BE2C (cell line): ENCODE data around the gene REV1.
"Not testable (repeated sequence)": the region's sequence is repeated elsewhere in the genome, so short reads cannot be mapped to it uniquely, and the experiment has no call there.

Source experiments
- DNase-seq: peaks from one replicate; pipeline ENCODE4 v3.0.0-alpha.2; 2020
- H3K27me3 ChIP-seq: fragments of 250-450 bp; sonication (Bioruptor Pico); 2 replicates; pipeline ENCODE4 v1.5.1; 2020; ENCODE audit warnings: mild to moderate bottlenecking
- H3K36me3 ChIP-seq: fragments of 250-450 bp; sonication (Bioruptor Pico); 2 replicates; pipeline ENCODE4 v1.5.1; 2020; ENCODE audit warnings: mild to moderate bottlenecking
- H3K4me1 ChIP-seq: fragments of 250-450 bp; sonication (Bioruptor Pico); 2 replicates; pipeline ENCODE4 v1.5.1; 2020
- H3K4me3 ChIP-seq: 2 replicates; pipeline ENCODE4 v1.5.1; 2011; ENCODE audit warnings: low read depth, low read length
- H3K9me3 ChIP-seq: fragments of 250-450 bp; sonication (Bioruptor Pico); 2 replicates; pipeline ENCODE4 v1.5.1; 2020
- TF ChIP-seq, protein P1 (sequence below): IDR thresholded peaks from 2 replicates; pipeline ENCODE4 v1.5.1; 2012; ENCODE audit warnings: mild to moderate bottlenecking, low read depth, low read length

REV1 gene

DNA sequence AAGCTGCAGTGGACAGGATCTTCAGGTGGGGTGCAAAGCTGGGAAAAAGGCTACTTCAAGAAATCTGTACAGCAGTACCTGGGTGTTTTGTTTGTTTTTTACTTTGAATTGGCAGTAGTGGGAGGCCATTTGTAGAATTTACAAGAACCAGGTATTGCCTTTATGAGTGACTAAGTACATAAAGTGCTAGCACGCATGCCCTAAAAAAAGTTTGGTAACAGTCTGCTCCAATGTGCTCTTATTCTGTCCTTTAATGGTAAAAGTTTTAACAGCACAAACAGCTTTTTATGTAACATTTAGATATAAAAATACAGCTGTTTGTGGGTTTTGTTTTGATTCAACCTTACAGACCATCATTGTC, 17.2 kb downstream of the REV1 start:
- H3K4me3 ChIP-seq = no peak overlapping the region
- TF ChIP-seq, protein P1, sequence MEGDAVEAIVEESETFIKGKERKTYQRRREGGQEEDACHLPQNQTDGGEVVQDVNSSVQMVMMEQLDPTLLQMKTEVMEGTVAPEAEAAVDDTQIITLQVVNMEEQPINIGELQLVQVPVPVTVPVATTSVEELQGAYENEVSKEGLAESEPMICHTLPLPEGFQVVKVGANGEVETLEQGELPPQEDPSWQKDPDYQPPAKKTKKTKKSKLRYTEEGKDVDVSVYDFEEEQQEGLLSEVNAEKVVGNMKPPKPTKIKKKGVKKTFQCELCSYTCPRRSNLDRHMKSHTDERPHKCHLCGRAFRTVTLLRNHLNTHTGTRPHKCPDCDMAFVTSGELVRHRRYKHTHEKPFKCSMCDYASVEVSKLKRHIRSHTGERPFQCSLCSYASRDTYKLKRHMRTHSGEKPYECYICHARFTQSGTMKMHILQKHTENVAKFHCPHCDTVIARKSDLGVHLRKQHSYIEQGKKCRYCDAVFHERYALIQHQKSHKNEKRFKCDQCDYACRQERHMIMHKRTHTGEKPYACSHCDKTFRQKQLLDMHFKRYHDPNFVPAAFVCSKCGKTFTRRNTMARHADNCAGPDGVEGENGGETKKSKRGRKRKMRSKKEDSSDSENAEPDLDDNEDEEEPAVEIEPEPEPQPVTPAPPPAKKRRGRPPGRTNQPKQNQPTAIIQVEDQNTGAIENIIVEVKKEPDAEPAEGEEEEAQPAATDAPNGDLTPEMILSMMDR = no peak
- no peaks in the 10 kb centered on the region for H3K4me1 ChIP-seq
- H3K9me3 ChIP-seq = no peaks in the 10 kb centered on the region
- no peak for DNase-seq
- no peaks in the 10 kb centered on the region for H3K27me3 ChIP-seq
- H3K36me3 ChIP-seq = no peaks in the 10 kb centered on the region

DNA sequence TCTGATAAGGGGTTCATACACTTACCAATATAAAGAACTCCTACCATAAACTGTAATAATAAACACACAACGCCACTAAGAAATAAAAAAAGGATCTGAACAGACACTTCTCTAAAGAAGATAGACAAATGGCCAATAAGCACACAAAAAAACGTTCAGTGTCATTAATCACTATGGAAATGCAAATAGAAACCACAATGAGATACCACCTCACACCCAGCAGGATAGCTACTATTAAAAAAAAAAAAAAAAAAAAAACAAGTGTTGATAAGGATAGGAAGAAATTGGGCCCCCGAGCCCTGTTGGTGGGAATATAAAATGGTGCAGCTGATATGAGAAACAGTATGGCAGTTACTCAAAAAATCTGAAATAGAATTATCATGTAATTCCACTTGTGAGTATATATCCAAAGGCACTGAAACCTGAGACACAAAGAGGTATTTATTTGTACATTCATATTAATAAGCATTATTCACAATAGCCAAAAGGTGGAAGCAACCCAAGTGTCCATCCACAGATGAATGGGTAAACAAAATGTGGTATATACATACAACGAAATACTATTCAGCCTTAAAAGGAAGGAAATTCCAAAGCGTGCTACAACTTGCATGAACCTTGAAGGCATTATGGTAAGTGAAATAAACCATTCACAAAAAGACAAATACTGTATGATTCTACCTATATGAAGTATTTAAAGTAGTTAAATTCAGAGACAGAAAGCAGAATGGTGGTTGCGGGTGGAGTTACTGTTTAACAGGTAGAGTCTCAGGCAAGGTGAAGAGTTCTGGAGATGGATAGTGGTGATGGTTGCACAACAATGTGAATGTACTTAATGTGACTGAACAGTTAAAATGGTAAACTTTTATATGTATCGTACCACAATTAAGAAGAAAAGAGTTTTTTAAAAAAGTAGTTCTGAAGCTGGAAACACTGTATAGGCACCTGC, 17.9 kb downstream of the REV1 start:
- no peak overlapping the region for H3K4me3 ChIP-seq
- H3K4me1 ChIP-seq = no peaks in the 10 kb centered on the region
- TF ChIP-seq, protein P1 = no peak
- H3K27me3 ChIP-seq = no peaks in the 10 kb centered on the region
- no peak for DNase-seq
- no peaks in the 10 kb centered on the region for H3K9me3 ChIP-seq
- H3K36me3 ChIP-seq = no peaks in the 10 kb centered on the region

DNA sequence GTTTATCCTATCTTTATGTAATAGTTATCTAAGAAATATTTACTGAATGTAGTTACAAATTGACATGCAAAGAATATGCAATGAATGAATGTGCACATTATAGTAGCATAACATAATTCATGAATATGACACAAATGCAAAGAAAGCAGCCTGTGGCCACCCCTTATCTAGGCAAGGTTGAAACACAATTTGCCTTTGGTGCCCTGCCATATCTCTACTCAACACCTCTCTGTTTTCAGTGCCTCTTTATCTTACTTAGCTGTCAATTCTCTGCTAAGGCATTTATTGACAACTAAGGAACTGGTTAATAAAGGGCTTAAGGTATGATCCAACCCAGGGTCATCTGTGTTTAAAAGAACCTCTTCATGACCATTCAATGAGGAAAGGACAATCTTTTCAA, 18.9 kb downstream of the REV1 start:
- Histone ChIP-seq H3K9me3 (no peaks in the 10 kb centered on the region), H3K36me3 (no peaks in the 10 kb centered on the region), H3K27me3 (no peaks in the 10 kb centered on the region), H3K4me1 (no peaks in the 10 kb centered on the region), H3K4me3 (no peak overlapping the region)
- TF ChIP-seq, protein P1 = no peak
- DNase-seq = no peak

DNA sequence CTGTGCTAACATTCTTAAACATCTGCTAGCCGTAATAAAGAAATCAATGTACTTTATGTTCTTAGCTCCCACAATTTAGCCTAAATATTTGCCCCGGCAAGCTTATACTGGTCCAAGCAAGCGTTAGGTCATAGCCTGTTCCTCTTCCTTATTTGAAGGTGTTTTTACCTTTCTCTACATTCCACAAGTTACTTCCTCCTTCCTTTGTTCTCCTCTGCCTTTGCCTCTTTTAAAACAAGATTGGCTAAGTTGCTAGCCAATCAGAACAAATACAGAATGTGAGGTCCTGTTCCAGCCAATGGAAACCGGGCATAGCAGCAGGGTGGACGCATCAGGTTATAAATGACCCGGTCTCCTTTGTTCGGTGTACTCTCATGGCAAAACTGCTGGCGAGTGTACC, 19.4 kb downstream of the REV1 start:
- not testable (repeated sequence) for DNase-seq

DNA sequence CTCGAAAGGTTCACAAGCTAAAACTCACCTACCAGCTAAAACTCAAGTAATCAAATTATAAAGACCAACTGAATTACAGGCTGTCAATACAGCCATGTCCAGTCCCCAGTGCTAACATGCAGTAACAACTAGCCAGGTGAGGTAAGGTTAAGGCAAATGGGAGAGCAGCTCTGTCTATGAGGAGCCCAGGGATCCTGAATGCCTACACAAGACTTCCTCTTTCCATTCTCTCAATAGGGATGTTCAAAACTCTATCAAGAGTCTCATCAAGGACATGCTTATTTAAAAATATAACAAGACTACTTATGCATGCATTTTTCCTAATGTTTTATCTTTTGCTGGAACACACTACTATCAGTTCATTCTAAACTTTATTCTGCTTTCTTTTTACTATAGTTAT, 20.4 kb downstream of the REV1 start:
- H3K36me3 ChIP-seq = no peaks in the 10 kb centered on the region
- TF ChIP-seq, protein P1 = no peak
- no peaks in the 10 kb centered on the region for H3K4me1 ChIP-seq
- H3K9me3 ChIP-seq = no peaks in the 10 kb centered on the region
- H3K27me3 ChIP-seq = no peaks in the 10 kb centered on the region
- no peak for DNase-seq
- no peak overlapping the region for H3K4me3 ChIP-seq

More for the DNA sequence above, 19.4 kb downstream of the REV1 start:
- not testable (repeated sequence) for H3K27me3 ChIP-seq, H3K4me3 ChIP-seq, H3K36me3 ChIP-seq, H3K9me3 ChIP-seq, H3K4me1 ChIP-seq

DNA sequence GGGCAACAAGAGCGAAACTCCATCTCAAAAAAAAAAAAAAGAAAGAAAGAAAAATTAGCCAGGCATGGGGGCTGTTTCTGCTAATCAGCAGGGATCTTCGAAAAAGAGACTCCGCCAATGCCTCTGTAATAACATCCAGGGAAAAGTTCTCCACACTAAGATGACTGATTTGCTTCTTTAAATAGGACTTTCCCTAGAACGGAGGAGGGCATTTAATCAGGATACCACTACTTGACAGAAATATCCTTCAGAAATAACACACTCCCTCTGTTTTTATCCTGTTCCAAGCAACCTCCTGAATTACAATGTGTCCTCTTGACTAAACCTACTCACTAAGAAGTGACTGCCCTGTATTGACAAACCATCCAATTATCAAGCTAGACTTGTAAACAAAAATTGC, 21.7 kb downstream of the REV1 start:
- Histone ChIP-seq H3K4me3 (no peak overlapping the region), H3K9me3 (no peaks in the 10 kb centered on the region), H3K27me3 (no peaks in the 10 kb centered on the region), H3K36me3 (no peaks in the 10 kb centered on the region), H3K4me1 (no peaks in the 10 kb centered on the region)
- no peak for DNase-seq
- TF ChIP-seq, protein P1 = no peak
